ENCODE measurements around the gene CMTM6.

GRCh38 chr3:32544894-32545293, 42.2 kb upstream of the CMTM6 start:
- TF ChIP-seq RCOR1 (IDR thresholded peaks at IDR 0.05; ENCODE audit: low read length) (no peak), NFIC (IDR thresholded peaks at IDR 0.05; ENCODE audit: borderline replicate concordance) (no peak), RFX5 (IDR thresholded peaks at IDR 0.05; ENCODE audit: low read length) (no peak), SIN3A (IDR thresholded peaks at IDR 0.05; ENCODE audit: borderline replicate concordance, low read depth, low read length) (no peak), EZH2phosphoT487 (IDR thresholded peaks at IDR 0.05; ENCODE audit: borderline replicate concordance, low read depth) (no peak), TAF1 (IDR thresholded peaks at IDR 0.05; ENCODE audit: borderline replicate concordance, low read depth, low read length) (no peak), JUND (IDR thresholded peaks at IDR 0.05) (no peak), ELF1 (IDR thresholded peaks at IDR 0.05) (no peak), POLR2AphosphoS5 (IDR thresholded peaks at IDR 0.05; ENCODE audit: low read depth, low read length) (no peak), RXRA (IDR thresholded peaks at IDR 0.05; ENCODE audit: borderline replicate concordance, low read depth) (no peak), YY1 (IDR thresholded peaks at IDR 0.05; ENCODE audit: low read depth) (no peak)
- TF ChIP-seq, protein P1, sequence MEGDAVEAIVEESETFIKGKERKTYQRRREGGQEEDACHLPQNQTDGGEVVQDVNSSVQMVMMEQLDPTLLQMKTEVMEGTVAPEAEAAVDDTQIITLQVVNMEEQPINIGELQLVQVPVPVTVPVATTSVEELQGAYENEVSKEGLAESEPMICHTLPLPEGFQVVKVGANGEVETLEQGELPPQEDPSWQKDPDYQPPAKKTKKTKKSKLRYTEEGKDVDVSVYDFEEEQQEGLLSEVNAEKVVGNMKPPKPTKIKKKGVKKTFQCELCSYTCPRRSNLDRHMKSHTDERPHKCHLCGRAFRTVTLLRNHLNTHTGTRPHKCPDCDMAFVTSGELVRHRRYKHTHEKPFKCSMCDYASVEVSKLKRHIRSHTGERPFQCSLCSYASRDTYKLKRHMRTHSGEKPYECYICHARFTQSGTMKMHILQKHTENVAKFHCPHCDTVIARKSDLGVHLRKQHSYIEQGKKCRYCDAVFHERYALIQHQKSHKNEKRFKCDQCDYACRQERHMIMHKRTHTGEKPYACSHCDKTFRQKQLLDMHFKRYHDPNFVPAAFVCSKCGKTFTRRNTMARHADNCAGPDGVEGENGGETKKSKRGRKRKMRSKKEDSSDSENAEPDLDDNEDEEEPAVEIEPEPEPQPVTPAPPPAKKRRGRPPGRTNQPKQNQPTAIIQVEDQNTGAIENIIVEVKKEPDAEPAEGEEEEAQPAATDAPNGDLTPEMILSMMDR (IDR thresholded peaks at IDR 0.05) = no peak
- TF ChIP-seq, protein P2, sequence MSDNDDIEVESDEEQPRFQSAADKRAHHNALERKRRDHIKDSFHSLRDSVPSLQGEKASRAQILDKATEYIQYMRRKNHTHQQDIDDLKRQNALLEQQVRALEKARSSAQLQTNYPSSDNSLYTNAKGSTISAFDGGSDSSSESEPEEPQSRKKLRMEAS (IDR thresholded peaks at IDR 0.05; ENCODE audit: low read depth) = no peak
